GM19438 (cell line): ENCODE measurements around the gene TDRD1.

Source experiments
- ATAC-seq: cut with Tn5 transposase; IDR thresholded peaks from one replicate; pipeline ENCODE4 v1.9.1; 2021; ENCODE audit warnings: low read depth; ENCODE audit not compliant: unreplicated experiment

TDRD1 gene

GRCh38 chr10:114232561-114233176, 53.5 kb downstream of the TDRD1 start:
- ATAC-seq = no peak

GRCh38 chr10:114233482-114233881, 54.3 kb downstream of the TDRD1 start:
- no peak for ATAC-seq

- ATAC-seq = no peak
Measured at GRCh38 chr10:114234132-114234531, 55.0 kb downstream of the TDRD1 start.

GRCh38 chr10:114239117-114239993, 60.2 kb downstream of the TDRD1 start, which contains the start of gene VWA2:
Gene VWA2, plus strand, starts transcription at chr10:114239254. Its CDS starts 9,460 bp downstream, at chr10:114248714.
- ATAC-seq = no peak

- no peak for ATAC-seq
Measured at GRCh38 chr10:114239994-114240345, 60.8 kb downstream of the TDRD1 start.

- ATAC-seq = no peak
Measured at GRCh38 chr10:114242235-114242634, 63.1 kb downstream of the TDRD1 start.

GRCh38 chr10:114243661-114244060, 64.5 kb downstream of the TDRD1 start:
- ATAC-seq = no peak

GRCh38 chr10:114244126-114244525, 65.0 kb downstream of the TDRD1 start:
- ATAC-seq = no peak

- no peak for ATAC-seq
Measured at GRCh38 chr10:114245121-114245791, 66.1 kb downstream of the TDRD1 start.

GRCh38 chr10:114246679-114247305, 67.6 kb downstream of the TDRD1 start:
- ATAC-seq = no peak

GRCh38 chr10:114250236-114250635, 71.1 kb downstream of the TDRD1 start:
- ATAC-seq = no peak

- no peak for ATAC-seq
Measured at GRCh38 chr10:114250716-114251115, 71.6 kb downstream of the TDRD1 start.

- ATAC-seq = no peak
Measured at GRCh38 chr10:114252092-114252491, 72.9 kb downstream of the TDRD1 start.

GRCh38 chr10:114252883-114253282, 73.7 kb downstream of the TDRD1 start:
- no peak for ATAC-seq

GRCh38 chr10:114255227-114255626, 76.1 kb downstream of the TDRD1 start:
- no peak for ATAC-seq

- ATAC-seq = no peak
Measured at GRCh38 chr10:114256008-114256765, 77.0 kb downstream of the TDRD1 start.

- ATAC-seq = no peak
Measured at GRCh38 chr10:114256822-114257221, 77.7 kb downstream of the TDRD1 start.

- ATAC-seq = no peak
Measured at GRCh38 chr10:114257498-114257897, 78.3 kb downstream of the TDRD1 start.

GRCh38 chr10:114258274-114258840, 79.2 kb downstream of the TDRD1 start:
- ATAC-seq = no peak

- ATAC-seq = no peak
Measured at GRCh38 chr10:114259824-114260223, 80.7 kb downstream of the TDRD1 start.
